HCT116 (cell line): ENCODE measurements around the gene LDB2. TPM values are rescaled to one million over a fixed set of nuclear protein-coding genes. Genes with fewer than 3 reads are reported as not detected.

Experiments
- ATAC-seq: fragments of 200-7000 bp; cut with Tn5 transposase; 2 replicates; pipeline ENCODE4 v1.9.1; 2020; ENCODE audit warnings: mild to moderate bottlenecking, moderate library complexity
- BruUV-seq: library from RNA; stranded (reverse); fragments of 400-500 nt; replicated peaks from 2 replicates; lab custom pipeline; 2021; lab: Mats Ljungman, UMichigan
- CTCF ChIA-PET: fragments of 300-600 bp; sonication (Branson Sonifier 250); formaldehyde crosslinking; loops from one replicate; lab custom pipeline; 2021; ENCODE audit warnings: antibody characterized with exemption; lab: Charles Lee
- POLR2A ChIA-PET: fragments of 300-600, 350-600 bp; sonication (Branson Sonifier 250); formaldehyde crosslinking; loops from one replicate; lab custom pipeline; 2021; ENCODE audit warnings: antibody characterized with exemption; lab: Charles Lee
- RAD21 ChIA-PET, 2 experiments: fragments of 300-600 bp; sonication (Branson Sonifier 250); formaldehyde crosslinking; loops; one replicate each; lab custom pipeline; 2023; ENCODE audit warnings: low total read pairs in 2 of 2; ENCODE audit not compliant: uncharacterized antibody in 2 of 2, unreplicated experiment in 2 of 2, low non-redundant PET in 1 of 2; lab: Charles Lee
- DNase-seq: peaks from one replicate; pipeline ENCODE4 v3.0.0-alpha.2; 2010; ENCODE audit warnings: low read depth, low spot score
- H2AFZ ChIP-seq: fragments of 200-600 bp; shearing (Covaris generic), sonication (generic); 2 replicates; pipeline ENCODE4 v1.6.1; 2017; ENCODE audit warnings: low read depth, mixed run types, mixed read lengths, antibody characterized with exemption, low read length; ENCODE audit not compliant: poor library complexity, severe bottlenecking
- H3K27ac ChIP-seq: 2 replicates; pipeline ENCODE4 v1.5.1; 2012; ENCODE audit warnings: low read depth, low read length
- H3K27me3 ChIP-seq: fragments of 200-600 bp; sonication (generic); 2 replicates; pipeline ENCODE4 v1.6.1; 2016; ENCODE audit warnings: mixed run types, low read length, mixed read lengths; ENCODE audit not compliant: insufficient read depth
- H3K36me3 ChIP-seq, 2 experiments: fragments of 200-500 bp in 1 of 2; fragments of 200-600 bp in 1 of 2; sonication (Bioruptor generic) in 1 of 2; sonication (generic) in 1 of 2; 2 replicates each; pipeline versions ENCODE4 v1.5.1 to v1.6.1; 2014 to 2016; ENCODE audit warnings: low read length in 2 of 2, inconsistent platforms in 1 of 2, mixed read lengths in 1 of 2, mixed run types in 1 of 2; ENCODE audit not compliant: insufficient read depth in 2 of 2, control insufficient read depth in 1 of 2
- H3K4me1 ChIP-seq, 2 experiments: fragments of 200-600 bp in 1 of 2; sonication (generic) in 1 of 2; 2 replicates each; pipeline versions ENCODE4 v1.5.1 to v1.6.1; 2012 to 2017; ENCODE audit warnings: low read length in 2 of 2, inconsistent platforms in 1 of 2, mild to moderate bottlenecking in 1 of 2, mixed read lengths in 1 of 2, mixed run types in 1 of 2, moderate library complexity in 1 of 2; ENCODE audit not compliant: insufficient read depth in 2 of 2, control insufficient read depth in 1 of 2
- H3K4me2 ChIP-seq: fragments of 200-600 bp; sonication (generic); 2 replicates; pipeline ENCODE4 v1.6.1; 2017; ENCODE audit warnings: mixed run types, low read length, mixed read lengths
- H3K4me3 ChIP-seq, 2 experiments: fragments of 200-600 bp in 1 of 2; sonication (generic) in 1 of 2; replicated peaks in 1 of 2; 2 replicates each; pipeline ENCODE4 v1.5.1; 2011 to 2016; ENCODE audit warnings: low read length in 2 of 2, control low read depth in 1 of 2, low read depth in 1 of 2, mild to moderate bottlenecking in 1 of 2, mixed read lengths in 1 of 2, mixed run types in 1 of 2
- H3K79me2 ChIP-seq: fragments of 200-600 bp; sonication (generic); 2 replicates; pipeline ENCODE4 v1.6.1; 2017; ENCODE audit warnings: mild to moderate bottlenecking, mixed run types, low read length, moderate library complexity, mixed read lengths; ENCODE audit not compliant: insufficient read depth
- H3K9ac ChIP-seq: fragments of 200-600 bp; sonication (generic); 2 replicates; pipeline ENCODE4 v1.6.1; 2016; ENCODE audit warnings: low read length, mixed read lengths
- H3K9me2 ChIP-seq: fragments of 200-600 bp; sonication (generic), shearing (Covaris generic); 2 replicates; pipeline ENCODE4 v1.6.1; 2017; ENCODE audit warnings: mixed run types, mild to moderate bottlenecking, moderate library complexity; ENCODE audit not compliant: insufficient read depth
- H3K9me3 ChIP-seq, 2 experiments: fragments of 200-500 bp in 1 of 2; fragments of 200-600 bp in 1 of 2; sonication (Bioruptor generic) in 1 of 2; sonication (generic) in 1 of 2; 2 replicates each; pipeline ENCODE4 v1.6.1; 2014 to 2017; ENCODE audit warnings: low read length in 2 of 2, mixed read lengths in 2 of 2, inconsistent platforms in 1 of 2, low read depth in 1 of 2, mild to moderate bottlenecking in 1 of 2, mixed run types in 1 of 2, moderate library complexity in 1 of 2; ENCODE audit not compliant: control insufficient read depth in 1 of 2, insufficient read depth in 1 of 2
- H4K20me1 ChIP-seq: fragments of 200-600 bp; sonication (generic), shearing (Covaris generic); 2 replicates; pipeline ENCODE4 v1.6.1; 2017; ENCODE audit warnings: mixed run types, mild to moderate bottlenecking, moderate library complexity; ENCODE audit not compliant: insufficient read depth
- ATF3 ChIP-seq: IDR thresholded peaks from 2 replicates; pipeline ENCODE4 v1.6.1; 2012
- CBX3 ChIP-seq: IDR thresholded peaks from 2 replicates; pipeline ENCODE4 v1.6.1; 2012; ENCODE audit warnings: low read depth
- CEBPB ChIP-seq: IDR thresholded peaks from 2 replicates; pipeline ENCODE4 v1.6.1; 2012; ENCODE audit warnings: low read depth
- EGR1 ChIP-seq: IDR thresholded peaks from 2 replicates; pipeline ENCODE4 v1.6.1; 2012; ENCODE audit warnings: low read depth
- ELF1 ChIP-seq: IDR thresholded peaks from 2 replicates; pipeline ENCODE4 v1.6.1; 2012; ENCODE audit warnings: low read depth, borderline replicate concordance
- EZH2 ChIP-seq: fragments of 200-600 bp; sonication (generic); IDR thresholded peaks from 2 replicates; pipeline ENCODE4 v1.6.1; 2017; ENCODE audit warnings: antibody characterized with exemption, mixed run types
- EZH2phosphoT487 ChIP-seq: fragments of 200-600 bp; IDR thresholded peaks from 2 replicates; pipeline ENCODE4 v1.6.1; 2018; ENCODE audit warnings: antibody characterized with exemption, borderline replicate concordance
- FOSL1 ChIP-seq: IDR thresholded peaks from 2 replicates; pipeline ENCODE4 v1.6.1; 2012; ENCODE audit warnings: low read depth
- JUND ChIP-seq: IDR thresholded peaks from 2 replicates; pipeline ENCODE4 v1.6.1; 2012
- POLR2A ChIP-seq: IDR thresholded peaks from 2 replicates; pipeline ENCODE4 v1.7.0; 2011; ENCODE audit warnings: borderline replicate concordance; ENCODE audit not compliant: insufficient read depth, insufficient read length; ENCODE audit errors: extremely low read depth
- POLR2AphosphoS5 ChIP-seq: IDR thresholded peaks from 2 replicates; pipeline ENCODE4 v1.6.1; 2011; ENCODE audit warnings: mild to moderate bottlenecking, low read depth, low read length, moderate library complexity
- RAD21 ChIP-seq: IDR thresholded peaks from 2 replicates; pipeline ENCODE4 v1.6.1; 2012; ENCODE audit warnings: low read depth, mild to moderate bottlenecking
- SIN3A ChIP-seq: IDR thresholded peaks from 2 replicates; pipeline ENCODE4 v1.6.1; 2012; ENCODE audit warnings: low read depth
- SRF ChIP-seq: IDR thresholded peaks from 2 replicates; pipeline ENCODE4 v1.6.1; 2012; ENCODE audit warnings: low read depth
- TCF7L2 ChIP-seq: IDR thresholded peaks from 2 replicates; pipeline ENCODE4 v1.7.0; 2011; ENCODE audit warnings: borderline replicate concordance, inconsistent platforms; ENCODE audit not compliant: insufficient read depth, insufficient read length; ENCODE audit errors: extremely low read depth
- YY1 ChIP-seq: IDR thresholded peaks from 2 replicates; pipeline ENCODE4 v1.6.1; 2011; ENCODE audit warnings: low read length, low read depth, moderate library complexity, mild to moderate bottlenecking; ENCODE audit not compliant: insufficient replicate concordance; ENCODE audit errors: extremely low read depth
- ZNF274 ChIP-seq: fragments of 200-500 bp; sonication (Bioruptor generic); IDR thresholded peaks from 2 replicates; pipeline ENCODE4 v1.6.1; 2014; ENCODE audit warnings: mild to moderate bottlenecking, low read depth, low read length, inconsistent platforms
- intact Hi-C: fragments of 100-400 bp; cut with micrococcal nuclease; formaldehyde crosslinking; loops from 2 replicates; pipeline ENCODE4 v1.10.0; 2022
- total RNA-seq: library from RNA; stranded (reverse); gene quantifications from one replicate; pipeline ENCODE4 v1.2.1, GENCODE V29; 2021; ENCODE audit not compliant: unreplicated experiment
- TF ChIP-seq, protein P1 (sequence below): IDR thresholded peaks from 2 replicates; pipeline ENCODE4 v1.6.1; 2011; ENCODE audit warnings: mild to moderate bottlenecking, low read length, moderate library complexity; ENCODE audit not compliant: insufficient replicate concordance; ENCODE audit errors: extremely low read depth
- TF ChIP-seq, protein P2 (sequence below), 3 experiments: fragments of 200-600 bp in 1 of 3; sonication (generic) in 1 of 3; IDR thresholded peaks in 2 of 3; conservative IDR thresholded peaks in 1 of 3; 2 replicates each; pipeline ENCODE4 v1.5.1; 2012 to 2017; ENCODE audit warnings: low read depth in 2 of 3, low read length in 2 of 3, antibody characterized with exemption in 1 of 3, borderline replicate concordance in 1 of 3, control low read depth in 1 of 3, mild to moderate bottlenecking in 1 of 3, mixed read lengths in 1 of 3, mixed run types in 1 of 3, moderate library complexity in 1 of 3; ENCODE audit not compliant: insufficient read depth in 1 of 3

LDB2 gene
- total RNA-seq, 1 experiment from 2014 or later: 0.12 TPM

DNA sequence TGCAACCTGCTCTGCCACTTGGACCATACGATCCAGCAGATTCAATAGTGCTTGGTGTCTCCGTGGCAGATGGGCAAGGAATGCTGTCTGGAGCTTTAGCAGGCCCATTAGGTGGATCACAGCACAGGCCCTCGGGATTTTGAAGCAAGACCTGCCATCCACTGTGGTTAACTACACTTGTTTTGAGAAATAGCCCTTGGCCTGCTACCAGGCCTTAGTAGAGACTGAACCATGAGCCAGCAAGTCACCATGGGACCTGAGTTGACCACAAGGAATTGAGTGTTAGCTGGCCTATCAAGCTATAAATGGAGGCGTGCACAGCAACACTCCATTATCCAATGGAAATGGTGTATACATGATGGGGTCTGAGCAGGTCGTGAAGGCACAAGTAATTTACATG lies 14.5 kb upstream of the LDB2 start:
- H3K4me2 ChIP-seq: no peak overlapping the region
- no peak overlapping the region for H2AFZ ChIP-seq
- no peak overlapping the region for H3K4me3 ChIP-seq
- no peak overlapping the region for H3K9ac ChIP-seq
- H3K9me3 ChIP-seq: no peaks in the 10 kb centered on the region
- H3K36me3 ChIP-seq: no peaks in the 10 kb centered on the region
- no TSS peak for BruUV-seq
- no peaks in the 10 kb centered on the region for H4K20me1 ChIP-seq
- ATAC-seq: no peak
- H3K4me1 ChIP-seq: no peaks in the 10 kb centered on the region
- ChIA-PET RAD21 (no interaction called here), CTCF (no interaction called here), POLR2A (no interaction called here)
- intact Hi-C loops: loop anchor here (10.0 kb wide), 1 partner anchor 202 kb away; no protein-coding TSS in a partner anchor
- H3K27ac ChIP-seq: no peak overlapping the region
- H3K79me2 ChIP-seq: no peaks in the 10 kb centered on the region
- no peak for DNase-seq
- TF ChIP-seq SRF: no peak
- no peak for TF ChIP-seq EZH2phosphoT487
- TF ChIP-seq TCF7L2: no peak
- TF ChIP-seq ATF3: no peak
- no peak for TF ChIP-seq ELF1
- no peak for TF ChIP-seq JUND
- no peak for TF ChIP-seq YY1
- no peak for TF ChIP-seq EZH2
- TF ChIP-seq CBX3: no peak
- TF ChIP-seq EGR1: no peak
- TF ChIP-seq ZNF274: no peak
- no peak for TF ChIP-seq RAD21
- TF ChIP-seq, protein P1, sequence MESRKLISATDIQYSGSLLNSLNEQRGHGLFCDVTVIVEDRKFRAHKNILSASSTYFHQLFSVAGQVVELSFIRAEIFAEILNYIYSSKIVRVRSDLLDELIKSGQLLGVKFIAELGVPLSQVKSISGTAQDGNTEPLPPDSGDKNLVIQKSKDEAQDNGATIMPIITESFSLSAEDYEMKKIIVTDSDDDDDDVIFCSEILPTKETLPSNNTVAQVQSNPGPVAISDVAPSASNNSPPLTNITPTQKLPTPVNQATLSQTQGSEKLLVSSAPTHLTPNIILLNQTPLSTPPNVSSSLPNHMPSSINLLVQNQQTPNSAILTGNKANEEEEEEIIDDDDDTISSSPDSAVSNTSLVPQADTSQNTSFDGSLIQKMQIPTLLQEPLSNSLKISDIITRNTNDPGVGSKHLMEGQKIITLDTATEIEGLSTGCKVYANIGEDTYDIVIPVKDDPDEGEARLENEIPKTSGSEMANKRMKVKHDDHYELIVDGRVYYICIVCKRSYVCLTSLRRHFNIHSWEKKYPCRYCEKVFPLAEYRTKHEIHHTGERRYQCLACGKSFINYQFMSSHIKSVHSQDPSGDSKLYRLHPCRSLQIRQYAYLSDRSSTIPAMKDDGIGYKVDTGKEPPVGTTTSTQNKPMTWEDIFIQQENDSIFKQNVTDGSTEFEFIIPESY: no peak
- TF ChIP-seq CEBPB: no peak
- TF ChIP-seq, protein P2, sequence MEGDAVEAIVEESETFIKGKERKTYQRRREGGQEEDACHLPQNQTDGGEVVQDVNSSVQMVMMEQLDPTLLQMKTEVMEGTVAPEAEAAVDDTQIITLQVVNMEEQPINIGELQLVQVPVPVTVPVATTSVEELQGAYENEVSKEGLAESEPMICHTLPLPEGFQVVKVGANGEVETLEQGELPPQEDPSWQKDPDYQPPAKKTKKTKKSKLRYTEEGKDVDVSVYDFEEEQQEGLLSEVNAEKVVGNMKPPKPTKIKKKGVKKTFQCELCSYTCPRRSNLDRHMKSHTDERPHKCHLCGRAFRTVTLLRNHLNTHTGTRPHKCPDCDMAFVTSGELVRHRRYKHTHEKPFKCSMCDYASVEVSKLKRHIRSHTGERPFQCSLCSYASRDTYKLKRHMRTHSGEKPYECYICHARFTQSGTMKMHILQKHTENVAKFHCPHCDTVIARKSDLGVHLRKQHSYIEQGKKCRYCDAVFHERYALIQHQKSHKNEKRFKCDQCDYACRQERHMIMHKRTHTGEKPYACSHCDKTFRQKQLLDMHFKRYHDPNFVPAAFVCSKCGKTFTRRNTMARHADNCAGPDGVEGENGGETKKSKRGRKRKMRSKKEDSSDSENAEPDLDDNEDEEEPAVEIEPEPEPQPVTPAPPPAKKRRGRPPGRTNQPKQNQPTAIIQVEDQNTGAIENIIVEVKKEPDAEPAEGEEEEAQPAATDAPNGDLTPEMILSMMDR (IDR thresholded peaks at IDR 0.05 in 2 of 3, conservative IDR thresholded peaks at IDR 0.05 in 1 of 3; ENCODE audit: borderline replicate concordance in 1 of 3, insufficient read depth in 1 of 3, low read depth in 2 of 3, low read length in 2 of 3): no peak
- no peak for TF ChIP-seq SIN3A
- TF ChIP-seq POLR2A: no peak
- TF ChIP-seq POLR2AphosphoS5: no peak
- TF ChIP-seq FOSL1: no peak
- no peaks in the 10 kb centered on the region for H3K9me2 ChIP-seq
- H3K27me3 ChIP-seq: peaks cover 13% of the 10 kb centered on the region
